HCT116 (cell line): Measurements from ENCODE around the gene AFTPH. TPM values are rescaled to one million over a fixed set of nuclear protein-coding genes. Genes with fewer than 3 reads are reported as not detected.

Source experiments
- ATAC-seq: fragments of 200-7000 bp; cut with Tn5 transposase; 2 replicates; pipeline ENCODE4 v1.9.1; 2020; ENCODE audit warnings: mild to moderate bottlenecking, moderate library complexity
- BruUV-seq: library from RNA; stranded (reverse); fragments of 400-500 nt; replicated peaks from 2 replicates; lab custom pipeline; 2021; lab: Mats Ljungman, UMichigan
- CTCF ChIA-PET: fragments of 300-600 bp; sonication (Branson Sonifier 250); formaldehyde crosslinking; loops from one replicate; lab custom pipeline; 2021; ENCODE audit warnings: antibody characterized with exemption; lab: Charles Lee
- POLR2A ChIA-PET: fragments of 300-600, 350-600 bp; sonication (Branson Sonifier 250); formaldehyde crosslinking; loops from one replicate; lab custom pipeline; 2021; ENCODE audit warnings: antibody characterized with exemption; lab: Charles Lee
- RAD21 ChIA-PET, 2 experiments: fragments of 300-600 bp; sonication (Branson Sonifier 250); formaldehyde crosslinking; loops; one replicate each; lab custom pipeline; 2023; ENCODE audit warnings: low total read pairs in 2 of 2; ENCODE audit not compliant: uncharacterized antibody in 2 of 2, unreplicated experiment in 2 of 2, low non-redundant PET in 1 of 2; lab: Charles Lee
- DNase-seq: peaks from one replicate; pipeline ENCODE4 v3.0.0-alpha.2; 2010; ENCODE audit warnings: low read depth, low spot score
- H2AFZ ChIP-seq: fragments of 200-600 bp; shearing (Covaris generic), sonication (generic); 2 replicates; pipeline ENCODE4 v1.6.1; 2017; ENCODE audit warnings: low read depth, mixed run types, mixed read lengths, antibody characterized with exemption, low read length; ENCODE audit not compliant: poor library complexity, severe bottlenecking
- H3K27ac ChIP-seq: 2 replicates; pipeline ENCODE4 v1.5.1; 2012; ENCODE audit warnings: low read depth, low read length
- H3K27me3 ChIP-seq: fragments of 200-600 bp; sonication (generic); 2 replicates; pipeline ENCODE4 v1.6.1; 2016; ENCODE audit warnings: mixed run types, low read length, mixed read lengths; ENCODE audit not compliant: insufficient read depth
- H3K36me3 ChIP-seq, 2 experiments: fragments of 200-500 bp in 1 of 2; fragments of 200-600 bp in 1 of 2; sonication (Bioruptor generic) in 1 of 2; sonication (generic) in 1 of 2; 2 replicates each; pipeline versions ENCODE4 v1.5.1 to v1.6.1; 2014 to 2016; ENCODE audit warnings: low read length in 2 of 2, inconsistent platforms in 1 of 2, mixed read lengths in 1 of 2, mixed run types in 1 of 2; ENCODE audit not compliant: insufficient read depth in 2 of 2, control insufficient read depth in 1 of 2
- H3K4me1 ChIP-seq, 2 experiments: fragments of 200-600 bp in 1 of 2; sonication (generic) in 1 of 2; 2 replicates each; pipeline versions ENCODE4 v1.5.1 to v1.6.1; 2012 to 2017; ENCODE audit warnings: low read length in 2 of 2, inconsistent platforms in 1 of 2, mild to moderate bottlenecking in 1 of 2, mixed read lengths in 1 of 2, mixed run types in 1 of 2, moderate library complexity in 1 of 2; ENCODE audit not compliant: insufficient read depth in 2 of 2, control insufficient read depth in 1 of 2
- H3K4me2 ChIP-seq: fragments of 200-600 bp; sonication (generic); 2 replicates; pipeline ENCODE4 v1.6.1; 2017; ENCODE audit warnings: mixed run types, low read length, mixed read lengths
- H3K4me3 ChIP-seq, 2 experiments: fragments of 200-600 bp in 1 of 2; sonication (generic) in 1 of 2; replicated peaks in 1 of 2; 2 replicates each; pipeline ENCODE4 v1.5.1; 2011 to 2016; ENCODE audit warnings: low read length in 2 of 2, control low read depth in 1 of 2, low read depth in 1 of 2, mild to moderate bottlenecking in 1 of 2, mixed read lengths in 1 of 2, mixed run types in 1 of 2
- H3K79me2 ChIP-seq: fragments of 200-600 bp; sonication (generic); 2 replicates; pipeline ENCODE4 v1.6.1; 2017; ENCODE audit warnings: mild to moderate bottlenecking, mixed run types, low read length, moderate library complexity, mixed read lengths; ENCODE audit not compliant: insufficient read depth
- H3K9ac ChIP-seq: fragments of 200-600 bp; sonication (generic); 2 replicates; pipeline ENCODE4 v1.6.1; 2016; ENCODE audit warnings: low read length, mixed read lengths
- H3K9me2 ChIP-seq: fragments of 200-600 bp; sonication (generic), shearing (Covaris generic); 2 replicates; pipeline ENCODE4 v1.6.1; 2017; ENCODE audit warnings: mixed run types, mild to moderate bottlenecking, moderate library complexity; ENCODE audit not compliant: insufficient read depth
- H3K9me3 ChIP-seq, 2 experiments: fragments of 200-500 bp in 1 of 2; fragments of 200-600 bp in 1 of 2; sonication (Bioruptor generic) in 1 of 2; sonication (generic) in 1 of 2; 2 replicates each; pipeline ENCODE4 v1.6.1; 2014 to 2017; ENCODE audit warnings: low read length in 2 of 2, mixed read lengths in 2 of 2, inconsistent platforms in 1 of 2, low read depth in 1 of 2, mild to moderate bottlenecking in 1 of 2, mixed run types in 1 of 2, moderate library complexity in 1 of 2; ENCODE audit not compliant: control insufficient read depth in 1 of 2, insufficient read depth in 1 of 2
- H4K20me1 ChIP-seq: fragments of 200-600 bp; sonication (generic), shearing (Covaris generic); 2 replicates; pipeline ENCODE4 v1.6.1; 2017; ENCODE audit warnings: mixed run types, mild to moderate bottlenecking, moderate library complexity; ENCODE audit not compliant: insufficient read depth
- ATF3 ChIP-seq: IDR thresholded peaks from 2 replicates; pipeline ENCODE4 v1.6.1; 2012
- CBX3 ChIP-seq: IDR thresholded peaks from 2 replicates; pipeline ENCODE4 v1.6.1; 2012; ENCODE audit warnings: low read depth
- CEBPB ChIP-seq: IDR thresholded peaks from 2 replicates; pipeline ENCODE4 v1.6.1; 2012; ENCODE audit warnings: low read depth
- EGR1 ChIP-seq: IDR thresholded peaks from 2 replicates; pipeline ENCODE4 v1.6.1; 2012; ENCODE audit warnings: low read depth
- EZH2 ChIP-seq: fragments of 200-600 bp; sonication (generic); IDR thresholded peaks from 2 replicates; pipeline ENCODE4 v1.6.1; 2017; ENCODE audit warnings: antibody characterized with exemption, mixed run types
- FOSL1 ChIP-seq: IDR thresholded peaks from 2 replicates; pipeline ENCODE4 v1.6.1; 2012; ENCODE audit warnings: low read depth
- POLR2AphosphoS5 ChIP-seq: IDR thresholded peaks from 2 replicates; pipeline ENCODE4 v1.6.1; 2011; ENCODE audit warnings: mild to moderate bottlenecking, low read depth, low read length, moderate library complexity
- SIN3A ChIP-seq: IDR thresholded peaks from 2 replicates; pipeline ENCODE4 v1.6.1; 2012; ENCODE audit warnings: low read depth
- SP1 ChIP-seq: IDR thresholded peaks from 2 replicates; pipeline ENCODE4 v1.6.1; 2012; ENCODE audit warnings: low read depth
- SRF ChIP-seq: IDR thresholded peaks from 2 replicates; pipeline ENCODE4 v1.6.1; 2012; ENCODE audit warnings: low read depth
- TCF7L2 ChIP-seq: IDR thresholded peaks from 2 replicates; pipeline ENCODE4 v1.7.0; 2011; ENCODE audit warnings: borderline replicate concordance, inconsistent platforms; ENCODE audit not compliant: insufficient read depth, insufficient read length; ENCODE audit errors: extremely low read depth
- ZFX ChIP-seq: fragments of 450-650 bp; IDR thresholded peaks from 2 replicates; pipeline ENCODE4 v1.6.1; 2017
- intact Hi-C: fragments of 100-400 bp; cut with micrococcal nuclease; formaldehyde crosslinking; loops from 2 replicates; pipeline ENCODE4 v1.10.0; 2022
- total RNA-seq: library from RNA; stranded (reverse); gene quantifications from one replicate; pipeline ENCODE4 v1.2.1, GENCODE V29; 2021; ENCODE audit not compliant: unreplicated experiment
- TF ChIP-seq, protein P1 (sequence below): IDR thresholded peaks from 2 replicates; pipeline ENCODE4 v1.6.1; 2011; ENCODE audit warnings: mild to moderate bottlenecking, low read length, moderate library complexity; ENCODE audit not compliant: insufficient replicate concordance; ENCODE audit errors: extremely low read depth
- TF ChIP-seq, protein P2 (sequence below), 3 experiments: fragments of 200-600 bp in 1 of 3; sonication (generic) in 1 of 3; IDR thresholded peaks in 2 of 3; conservative IDR thresholded peaks in 1 of 3; 2 replicates each; pipeline ENCODE4 v1.5.1; 2012 to 2017; ENCODE audit warnings: low read depth in 2 of 3, low read length in 2 of 3, antibody characterized with exemption in 1 of 3, borderline replicate concordance in 1 of 3, control low read depth in 1 of 3, mild to moderate bottlenecking in 1 of 3, mixed read lengths in 1 of 3, mixed run types in 1 of 3, moderate library complexity in 1 of 3; ENCODE audit not compliant: insufficient read depth in 1 of 3
- TF ChIP-seq, protein P3 (sequence below): IDR thresholded peaks from 2 replicates; pipeline ENCODE4 v1.6.1; 2012

AFTPH gene
- total RNA-seq, 1 experiment from 2014 or later = 23.6 TPM

- Histone ChIP-seq H3K9me2 (no peaks in the 10 kb centered on the region), H3K36me3 (no peaks in the 10 kb centered on the region), H3K4me1 (peaks cover 6 to 20% of the 10 kb centered on the region in 2 experiments; a peak in 3 of 4 replicates), H4K20me1 (peaks cover 6% of the 10 kb centered on the region; the same call in 1 of the 2 replicates), H2AFZ (no peak overlapping the region), H3K79me2 (peaks cover 53% of the 10 kb centered on the region), H3K27ac (peak overlapping the region; percentile 78), H3K9me3 (no peaks in the 10 kb centered on the region)
- intact Hi-C loops = loop anchor here (2.0 to 5.0 kb wide), 2 partner anchors 118 to 226 kb away; no protein-coding TSS in a partner anchor
- ChIA-PET POLR2A (interaction anchor here (0.9 to 1.4 kb wide), 3 partner anchors 10 to 352 kb away, joined by 3 read pairs; partner anchors contain the start of gene SERTAD2), CTCF (interaction anchor here (1.1 to 2.2 kb wide), 6 partner anchors 21 to 388 kb away, joined by 3 to 9 read pairs (median 4); no protein-coding TSS in a partner anchor)
- no TSS peak for BruUV-seq
- ATAC-seq = peak; percentile 46
- TF ChIP-seq ZFX (peak; percentile 76), TCF7L2 (no peak)
- TF ChIP-seq, all 23 proteins: peak for 1
- Histone ChIP-seq H3K4me3 (peak overlapping the region; percentile 70 to 91), H3K9ac (peak overlapping the region; percentile 79), H3K4me2 (peak overlapping the region; percentile 87), H3K27me3 (no peaks in the 10 kb centered on the region)
- no peak for DNase-seq
- RAD21 ChIA-PET = interaction anchor here in 1 of 2 experiments (0.7 kb wide), 1 partner anchor 388 kb away, joined by 3 read pairs; no protein-coding TSS in a partner anchor
Measured at GRCh38 chr2:64524604-64525316, 632 bp downstream of the AFTPH start.

GRCh38 chr2:64525317-64525613 lies 1.1 kb downstream of the AFTPH start:
- Histone ChIP-seq H3K27me3 (no peaks in the 10 kb centered on the region), H3K27ac (peak overlapping the region; percentile 78), H3K9me2 (no peaks in the 10 kb centered on the region), H3K4me3 (peak overlapping the region; percentile 70 to 91), H2AFZ (no peak overlapping the region), H3K9me3 (no peaks in the 10 kb centered on the region), H3K9ac (peak overlapping the region; percentile 79), H3K4me2 (peak overlapping the region; percentile 87), H4K20me1 (peaks cover 6% of the 10 kb centered on the region; the same call in 1 of the 2 replicates), H3K79me2 (peaks cover 58% of the 10 kb centered on the region), H3K36me3 (no peaks in the 10 kb centered on the region), H3K4me1 (peaks cover 6 to 20% of the 10 kb centered on the region in 2 experiments; a peak in 3 of 4 replicates)
- CTCF ChIA-PET = no interaction called here
- no peak for ATAC-seq
- no TSS peak for BruUV-seq
- no peak for DNase-seq
- intact Hi-C loops = loop anchor here (2.0 kb wide), 1 partner anchor 226 kb away; no protein-coding TSS in a partner anchor
- POLR2A ChIA-PET = no interaction called here
- RAD21 ChIA-PET = no interaction called here
- TF ChIP-seq, protein P1, sequence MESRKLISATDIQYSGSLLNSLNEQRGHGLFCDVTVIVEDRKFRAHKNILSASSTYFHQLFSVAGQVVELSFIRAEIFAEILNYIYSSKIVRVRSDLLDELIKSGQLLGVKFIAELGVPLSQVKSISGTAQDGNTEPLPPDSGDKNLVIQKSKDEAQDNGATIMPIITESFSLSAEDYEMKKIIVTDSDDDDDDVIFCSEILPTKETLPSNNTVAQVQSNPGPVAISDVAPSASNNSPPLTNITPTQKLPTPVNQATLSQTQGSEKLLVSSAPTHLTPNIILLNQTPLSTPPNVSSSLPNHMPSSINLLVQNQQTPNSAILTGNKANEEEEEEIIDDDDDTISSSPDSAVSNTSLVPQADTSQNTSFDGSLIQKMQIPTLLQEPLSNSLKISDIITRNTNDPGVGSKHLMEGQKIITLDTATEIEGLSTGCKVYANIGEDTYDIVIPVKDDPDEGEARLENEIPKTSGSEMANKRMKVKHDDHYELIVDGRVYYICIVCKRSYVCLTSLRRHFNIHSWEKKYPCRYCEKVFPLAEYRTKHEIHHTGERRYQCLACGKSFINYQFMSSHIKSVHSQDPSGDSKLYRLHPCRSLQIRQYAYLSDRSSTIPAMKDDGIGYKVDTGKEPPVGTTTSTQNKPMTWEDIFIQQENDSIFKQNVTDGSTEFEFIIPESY = no peak
- no peak for TF ChIP-seq ATF3
- TF ChIP-seq SIN3A = no peak
- no peak for TF ChIP-seq EZH2
- no peak for TF ChIP-seq POLR2AphosphoS5
- no peak for TF ChIP-seq SRF
- TF ChIP-seq CBX3 = no peak
- TF ChIP-seq, protein P2, sequence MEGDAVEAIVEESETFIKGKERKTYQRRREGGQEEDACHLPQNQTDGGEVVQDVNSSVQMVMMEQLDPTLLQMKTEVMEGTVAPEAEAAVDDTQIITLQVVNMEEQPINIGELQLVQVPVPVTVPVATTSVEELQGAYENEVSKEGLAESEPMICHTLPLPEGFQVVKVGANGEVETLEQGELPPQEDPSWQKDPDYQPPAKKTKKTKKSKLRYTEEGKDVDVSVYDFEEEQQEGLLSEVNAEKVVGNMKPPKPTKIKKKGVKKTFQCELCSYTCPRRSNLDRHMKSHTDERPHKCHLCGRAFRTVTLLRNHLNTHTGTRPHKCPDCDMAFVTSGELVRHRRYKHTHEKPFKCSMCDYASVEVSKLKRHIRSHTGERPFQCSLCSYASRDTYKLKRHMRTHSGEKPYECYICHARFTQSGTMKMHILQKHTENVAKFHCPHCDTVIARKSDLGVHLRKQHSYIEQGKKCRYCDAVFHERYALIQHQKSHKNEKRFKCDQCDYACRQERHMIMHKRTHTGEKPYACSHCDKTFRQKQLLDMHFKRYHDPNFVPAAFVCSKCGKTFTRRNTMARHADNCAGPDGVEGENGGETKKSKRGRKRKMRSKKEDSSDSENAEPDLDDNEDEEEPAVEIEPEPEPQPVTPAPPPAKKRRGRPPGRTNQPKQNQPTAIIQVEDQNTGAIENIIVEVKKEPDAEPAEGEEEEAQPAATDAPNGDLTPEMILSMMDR (IDR thresholded peaks at IDR 0.05 in 2 of 3, conservative IDR thresholded peaks at IDR 0.05 in 1 of 3; ENCODE audit: borderline replicate concordance in 1 of 3, insufficient read depth in 1 of 3, low read depth in 2 of 3, low read length in 2 of 3) = no peak
- TF ChIP-seq EGR1 = no peak
- TF ChIP-seq ZFX = no peak
- TF ChIP-seq CEBPB = no peak
- TF ChIP-seq, protein P3, sequence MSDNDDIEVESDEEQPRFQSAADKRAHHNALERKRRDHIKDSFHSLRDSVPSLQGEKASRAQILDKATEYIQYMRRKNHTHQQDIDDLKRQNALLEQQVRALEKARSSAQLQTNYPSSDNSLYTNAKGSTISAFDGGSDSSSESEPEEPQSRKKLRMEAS = no peak
- no peak for TF ChIP-seq FOSL1
- no peak for TF ChIP-seq SP1
